NCI-H146 (cell line): Measurements from ENCODE around the gene DEFB121.

Source experiments
- DNase-seq: peaks from one replicate; lab custom pipeline; 2025; lab: John Stamatoyannopoulos, UW

Gene DEFB121

GRCh38 chr20:31363295-31363694 lies 42.7 kb downstream of the DEFB121 start:
- no peak for DNase-seq

GRCh38 chr20:31355981-31356380 lies 50.0 kb downstream of the DEFB121 start:
- DNase-seq = no peak
